H54 (cell line): Measurements from ENCODE around the gene ARMC2.
"Not testable (repeated sequence)": the region's sequence is repeated elsewhere in the genome, so short reads cannot be mapped to it uniquely, and the experiment has no call there.

Experiments used
- DNase-seq: peaks from one replicate; pipeline ENCODE4 v3.0.0; 2011; ENCODE audit warnings: low spot score, mixed read lengths; ENCODE audit not compliant: insufficient read length
- FAIRE-seq: peaks from 3 replicates; lab custom pipeline; 2011; peaks lifted over from hg19 to GRCh38; lab: Jason Lieb, UNC
- POLR2A ChIP-seq: IDR thresholded peaks from 2 replicates; pipeline ENCODE4 v1.6.1; 2011; ENCODE audit warnings: low read depth, mild to moderate bottlenecking, low read length

ARMC2 gene

GRCh38 chr6:108873251-108873650 is 25.0 kb downstream of the ARMC2 start:
- no peak for FAIRE-seq
- DNase-seq: no peak
- TF ChIP-seq POLR2A: no peak

GRCh38 chr6:108873971-108874370 is 25.7 kb downstream of the ARMC2 start:
- TF ChIP-seq POLR2A: no peak
- FAIRE-seq (no peak), DNase-seq (no peak)

GRCh38 chr6:108874470-108875160 is 26.4 kb downstream of the ARMC2 start:
- DNase-seq (no peak), FAIRE-seq (no peak)
- no peak for TF ChIP-seq POLR2A

GRCh38 chr6:108875161-108875555 is 26.9 kb downstream of the ARMC2 start:
- no peak for TF ChIP-seq POLR2A
- no peak for FAIRE-seq
- DNase-seq: no peak

GRCh38 chr6:108877046-108877751 is 29.0 kb downstream of the ARMC2 start:
- no peak for FAIRE-seq
- DNase-seq: no peak
- TF ChIP-seq POLR2A: no peak

- no peak for TF ChIP-seq POLR2A
- DNase-seq: no peak
- no peak for FAIRE-seq
Observed at GRCh38 chr6:108878942-108879341, 30.7 kb downstream of the ARMC2 start.

- FAIRE-seq (no peak), DNase-seq (no peak)
- TF ChIP-seq POLR2A: no peak
Observed at GRCh38 chr6:108883172-108883571, 35.0 kb downstream of the ARMC2 start.

GRCh38 chr6:108884211-108885059 is 36.2 kb downstream of the ARMC2 start:
- FAIRE-seq (no peak), DNase-seq (no peak)
- no peak for TF ChIP-seq POLR2A

- no peak for TF ChIP-seq POLR2A
- DNase-seq (no peak), FAIRE-seq (no peak)
Observed at GRCh38 chr6:108888052-108888451, 39.8 kb downstream of the ARMC2 start.

- DNase-seq (no peak), FAIRE-seq (no peak)
- TF ChIP-seq POLR2A: no peak
Observed at GRCh38 chr6:108888745-108889144, 40.5 kb downstream of the ARMC2 start.

- FAIRE-seq, DNase-seq: not testable (repeated sequence)
Observed at GRCh38 chr6:108890898-108891297, 42.7 kb downstream of the ARMC2 start.

GRCh38 chr6:108895571-108895970 is 47.3 kb downstream of the ARMC2 start:
- FAIRE-seq (no peak), DNase-seq (no peak)
- TF ChIP-seq POLR2A: no peak

GRCh38 chr6:108896111-108896661 is 48.0 kb downstream of the ARMC2 start:
- DNase-seq (no peak), FAIRE-seq (peak; percentile 11)
- TF ChIP-seq POLR2A: no peak

- TF ChIP-seq POLR2A: no peak
- FAIRE-seq (no peak), DNase-seq (no peak)
Observed at GRCh38 chr6:108897371-108897770, 49.1 kb downstream of the ARMC2 start.
